Cerebellar nuclear complex (tissue), 1 donor: ENCODE measurements around the gene GTF3C1.

Experiments used
- DNase-seq, 2 experiments: peaks; one replicate each; lab custom pipeline; 2025; lab: John Stamatoyannopoulos, UW

The GTF3C1 gene

DNA sequence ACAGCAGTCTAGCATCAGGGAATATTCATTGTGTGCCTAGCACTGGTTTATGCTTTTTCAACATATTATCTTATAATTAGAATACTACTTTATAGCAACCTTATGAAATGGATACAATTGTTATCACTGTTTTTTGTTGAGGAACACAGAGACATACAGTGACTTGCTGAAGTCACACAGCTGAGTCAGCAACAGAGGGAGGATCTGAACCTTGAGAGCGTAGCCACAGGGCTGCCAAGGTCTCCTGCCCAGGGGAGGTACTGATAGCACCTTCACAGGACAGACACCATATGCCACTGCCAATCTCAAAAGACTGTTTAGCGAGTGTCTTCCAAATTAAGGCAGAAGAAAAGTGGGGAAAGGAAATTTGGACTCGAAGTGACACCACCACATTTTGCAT is 63.0 kb downstream of the GTF3C1 start:
- DNase-seq, result no peak

DNA sequence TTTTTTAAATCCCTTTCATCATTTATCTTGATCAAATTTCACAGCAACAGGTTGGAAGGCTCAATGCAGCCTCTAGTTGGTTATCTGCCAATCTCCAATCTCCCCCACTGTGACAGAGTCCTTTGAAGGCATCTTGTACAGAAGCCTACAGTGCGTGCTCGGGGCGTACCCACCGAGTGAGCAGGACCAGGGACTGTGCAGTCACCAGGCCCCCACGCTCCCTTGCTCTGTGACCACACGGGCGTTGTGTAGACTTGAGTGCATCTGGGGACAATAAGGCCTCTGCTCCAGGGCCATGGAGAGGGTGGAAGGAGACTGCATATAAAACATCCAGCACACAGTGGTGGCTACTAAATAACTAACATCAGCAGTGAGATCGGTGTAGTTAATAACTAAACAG is 63.4 kb downstream of the GTF3C1 start:
- no peak for DNase-seq

DNA sequence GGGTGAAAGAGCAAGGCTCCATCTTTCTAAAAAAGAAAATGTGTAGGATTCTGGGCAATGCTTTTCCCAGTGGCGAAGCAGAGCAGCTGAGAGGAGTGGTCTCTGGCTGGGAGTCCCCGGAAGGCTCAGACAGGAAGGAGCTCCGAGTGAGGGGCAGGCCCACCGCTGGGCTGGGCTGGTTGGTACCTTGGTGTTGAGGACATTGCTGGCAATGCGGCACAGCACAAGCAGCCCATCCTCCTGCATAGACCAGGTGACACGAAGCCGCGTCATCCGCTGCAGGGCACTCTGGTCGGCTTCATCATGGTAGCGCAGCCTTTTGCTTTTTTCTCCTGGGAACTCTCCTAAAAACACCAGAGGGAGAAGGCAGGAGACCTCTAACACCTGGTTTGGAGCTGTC is 63.9 kb downstream of the GTF3C1 start:
- DNase-seq, result no peak

DNA sequence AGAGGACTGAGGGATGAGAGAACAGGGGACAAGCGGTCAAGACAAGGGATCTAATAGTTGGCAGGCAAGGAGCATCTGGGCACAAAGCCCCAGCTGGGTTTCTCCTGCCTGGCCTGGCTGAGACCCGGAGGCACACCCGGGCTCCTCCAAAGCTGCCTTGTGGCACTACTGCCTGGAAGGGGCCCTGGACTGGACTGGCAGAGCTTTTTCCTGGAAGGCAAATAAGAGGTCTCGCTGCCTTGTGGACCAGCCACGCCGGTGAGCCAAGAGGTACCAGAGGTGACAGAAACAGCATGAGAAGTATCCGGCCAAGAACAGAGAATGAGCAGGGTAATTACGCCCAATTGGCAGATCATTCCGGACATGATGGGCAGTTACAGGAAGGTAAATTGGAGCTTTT is 64.6 kb downstream of the GTF3C1 start:
- no peak for DNase-seq

DNA sequence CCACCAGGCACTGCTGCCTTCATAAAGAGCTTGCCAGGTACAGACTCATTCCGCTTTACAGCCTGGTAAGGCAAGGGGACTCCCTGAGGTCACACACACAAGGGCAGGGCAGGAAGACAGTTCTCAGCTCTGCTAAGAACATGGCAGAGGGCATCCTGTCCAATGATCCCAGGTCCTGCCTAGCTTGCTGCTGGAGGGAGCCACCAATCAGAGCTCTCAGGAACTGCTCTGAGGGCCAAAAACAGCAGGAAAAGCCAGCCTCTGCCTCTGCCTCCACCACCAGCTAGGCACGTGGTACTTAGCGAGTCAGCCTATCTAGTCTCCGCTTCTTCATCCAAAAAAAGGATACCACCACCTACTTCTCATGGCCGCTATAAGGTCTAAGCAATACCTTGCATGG is 66.1 kb downstream of the GTF3C1 start:
- no peak for DNase-seq

DNA sequence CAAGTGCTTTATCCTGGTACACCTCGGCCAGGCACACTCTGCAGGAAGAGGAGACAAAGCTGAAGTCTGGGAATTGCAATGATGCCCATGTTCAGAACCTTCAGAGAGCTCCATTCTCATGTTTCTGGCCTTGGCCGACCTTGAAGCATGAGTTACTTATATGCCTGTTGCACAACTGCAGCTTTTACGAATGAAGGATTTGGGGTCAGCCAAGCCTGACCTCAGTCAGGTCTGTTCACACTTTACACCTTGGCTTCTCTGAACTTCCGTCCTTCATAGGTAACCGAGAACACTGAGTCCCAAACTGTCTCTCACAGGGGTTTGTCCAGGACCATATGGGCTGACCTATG is 66.7 kb downstream of the GTF3C1 start:
- no peak for DNase-seq

DNA sequence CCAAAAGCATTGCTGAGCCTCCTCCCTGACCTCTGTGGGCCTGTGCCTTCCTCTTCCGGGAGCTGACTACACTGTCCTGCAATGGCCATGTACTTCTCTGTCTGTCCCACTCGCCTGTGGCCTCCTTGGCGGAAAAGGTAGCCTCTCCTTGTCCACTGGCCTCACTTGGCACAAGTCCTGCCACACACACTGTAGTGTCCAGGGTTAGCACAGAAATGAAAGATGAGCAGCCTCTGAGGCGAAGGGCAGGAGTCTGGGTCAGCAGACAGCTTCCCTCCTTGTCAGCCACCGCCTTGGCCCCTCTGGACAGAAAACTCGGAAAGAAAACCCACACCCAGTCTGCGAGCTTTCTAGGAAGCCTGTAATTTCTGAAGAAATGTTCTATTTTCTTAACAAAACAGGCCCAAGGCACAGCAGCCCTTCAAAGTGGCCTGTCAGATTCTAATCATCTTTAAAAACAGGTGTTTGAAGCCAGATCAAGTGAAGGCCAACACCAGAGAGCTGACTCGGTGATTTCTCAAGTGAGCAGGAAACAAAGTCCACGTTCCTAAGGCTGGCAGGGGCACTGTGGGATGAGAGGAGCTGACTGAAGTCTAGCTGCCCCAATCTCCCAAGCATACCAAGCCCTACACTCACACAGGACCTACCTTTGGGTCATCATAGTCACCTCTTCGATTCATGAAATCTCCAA is 67.2 kb downstream of the GTF3C1 start:
- DNase-seq, result no peak

DNA sequence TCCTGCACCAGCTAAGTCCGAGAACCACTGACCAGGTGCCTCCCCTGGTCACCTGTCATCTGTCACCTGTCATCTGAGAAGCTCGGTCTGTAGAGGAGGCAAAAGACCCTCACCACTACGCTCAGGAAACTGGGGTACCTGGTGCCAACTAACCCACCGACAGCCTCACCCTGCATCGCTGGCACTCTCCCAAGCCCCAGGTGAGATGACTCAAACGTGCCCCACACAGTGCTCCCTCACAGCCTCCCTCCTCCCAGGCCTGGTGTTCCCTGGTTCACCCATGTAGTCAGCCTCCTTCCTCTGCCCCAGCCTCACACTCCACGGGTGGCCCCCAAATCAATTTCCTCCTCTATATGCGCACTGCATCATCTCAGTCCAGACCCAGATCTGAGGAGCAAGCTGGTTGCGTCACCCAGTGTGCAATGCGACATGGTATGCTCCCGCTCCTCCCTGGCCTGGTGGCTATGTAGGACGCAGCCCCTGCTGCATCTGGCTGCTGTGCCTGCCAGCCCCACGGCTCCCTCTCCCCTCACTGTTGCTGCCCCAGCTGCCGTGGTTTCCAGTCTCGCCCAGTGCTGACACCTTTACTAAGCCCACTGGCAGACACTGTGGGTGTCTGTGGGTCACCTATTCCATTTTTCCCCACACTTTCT is 68.3 kb downstream of the GTF3C1 start:
- no peak for DNase-seq

DNA sequence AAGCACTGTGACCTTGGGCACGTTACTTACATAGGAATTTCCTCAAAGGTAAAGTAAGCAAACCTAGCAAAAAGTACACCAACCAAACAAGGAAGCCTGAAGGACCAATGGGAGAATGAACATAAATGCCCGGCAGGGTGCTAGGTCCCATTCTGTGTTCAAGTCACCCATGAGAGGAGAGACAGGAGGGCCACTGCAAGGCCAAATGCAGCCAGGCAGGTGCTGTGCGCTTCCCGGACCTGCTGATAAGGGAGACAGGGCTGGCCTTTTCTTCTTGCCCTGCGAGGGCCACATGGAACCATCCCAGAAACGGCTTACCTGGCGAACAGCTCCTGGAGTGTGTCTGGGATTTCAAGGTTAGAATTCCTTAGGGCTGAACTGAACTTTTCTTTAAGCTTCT is 69.0 kb downstream of the GTF3C1 start:
- no peak for DNase-seq

DNA sequence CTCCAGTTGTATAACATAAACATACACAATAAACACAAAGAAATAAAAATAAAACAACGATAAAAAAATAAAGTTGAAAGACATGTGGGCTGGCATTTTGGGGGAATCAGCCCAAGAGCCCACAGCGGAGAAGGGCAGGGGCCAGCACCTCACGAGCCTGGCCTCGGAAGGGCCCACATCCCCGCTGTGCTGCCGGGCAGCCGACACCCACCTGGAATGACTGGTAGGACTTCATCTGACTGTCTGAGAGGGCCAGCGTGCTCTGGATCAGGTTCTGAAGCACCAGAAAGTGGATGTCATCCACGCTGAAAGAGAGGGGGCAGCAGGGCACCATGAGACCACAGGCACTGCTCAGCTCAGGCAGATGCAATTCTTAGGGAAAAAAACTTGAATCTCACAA is 73.5 kb downstream of the GTF3C1 start:
- no peak for DNase-seq

DNA sequence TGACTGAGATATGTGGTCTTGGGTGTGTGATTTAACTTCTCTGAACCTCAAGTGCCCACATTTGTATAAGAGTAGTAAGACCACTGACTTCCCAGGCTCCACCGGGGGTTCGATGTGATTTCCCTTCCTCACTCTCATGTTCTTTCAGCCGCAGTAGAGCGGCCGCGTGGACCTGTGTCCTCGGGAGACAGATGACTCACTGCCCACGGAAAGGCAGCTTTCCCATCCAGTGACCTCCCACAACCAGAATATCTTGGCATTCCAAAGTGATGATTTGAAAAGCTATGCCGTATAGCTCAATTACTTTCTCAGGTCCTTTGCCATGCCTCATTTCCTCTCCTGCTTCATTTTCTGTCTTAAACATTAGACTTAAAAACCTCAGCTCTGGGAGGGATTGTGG is 74.2 kb downstream of the GTF3C1 start:
- no peak for DNase-seq

DNA sequence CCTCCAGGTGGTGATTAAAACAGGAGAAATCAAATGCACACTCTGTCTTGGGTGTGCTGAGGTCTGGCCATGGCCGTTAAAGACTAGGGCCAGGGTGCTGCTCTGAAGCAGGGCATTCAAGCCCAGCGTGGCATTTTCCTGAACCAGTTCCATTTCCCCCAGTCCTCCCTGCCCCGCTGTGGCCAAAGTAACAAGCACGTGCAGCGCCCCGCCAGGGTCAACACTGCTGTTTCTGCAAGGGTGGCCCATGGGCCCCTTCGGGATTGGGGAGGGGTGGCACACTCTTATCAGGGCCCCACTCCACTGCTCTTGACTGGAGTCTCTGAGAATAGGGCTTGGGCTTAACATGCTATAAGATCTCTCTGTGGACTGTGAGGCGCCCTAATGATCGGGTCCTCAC is 74.8 kb downstream of the GTF3C1 start:
- DNase-seq, result no peak

DNA sequence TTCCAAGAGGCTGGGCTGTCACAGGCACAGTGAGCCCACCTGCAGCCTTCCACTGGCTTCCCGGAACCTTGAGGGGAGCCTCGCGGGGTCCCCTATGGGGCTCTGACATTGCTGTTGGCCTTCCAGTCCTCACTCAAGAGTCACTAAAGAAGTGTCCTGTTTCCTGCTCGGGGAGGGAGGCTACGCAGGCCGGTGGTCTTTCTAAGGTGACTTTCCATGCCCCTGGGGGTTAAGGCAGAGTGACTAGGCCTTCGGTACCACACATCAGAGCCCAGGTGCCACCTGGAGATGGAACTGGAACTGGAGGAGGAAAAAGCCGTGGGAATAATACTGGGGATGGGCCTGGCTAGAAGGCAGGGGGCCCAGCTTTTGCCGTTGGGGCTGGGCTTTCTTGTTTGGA is 75.7 kb downstream of the GTF3C1 start:
- no peak for DNase-seq

DNA sequence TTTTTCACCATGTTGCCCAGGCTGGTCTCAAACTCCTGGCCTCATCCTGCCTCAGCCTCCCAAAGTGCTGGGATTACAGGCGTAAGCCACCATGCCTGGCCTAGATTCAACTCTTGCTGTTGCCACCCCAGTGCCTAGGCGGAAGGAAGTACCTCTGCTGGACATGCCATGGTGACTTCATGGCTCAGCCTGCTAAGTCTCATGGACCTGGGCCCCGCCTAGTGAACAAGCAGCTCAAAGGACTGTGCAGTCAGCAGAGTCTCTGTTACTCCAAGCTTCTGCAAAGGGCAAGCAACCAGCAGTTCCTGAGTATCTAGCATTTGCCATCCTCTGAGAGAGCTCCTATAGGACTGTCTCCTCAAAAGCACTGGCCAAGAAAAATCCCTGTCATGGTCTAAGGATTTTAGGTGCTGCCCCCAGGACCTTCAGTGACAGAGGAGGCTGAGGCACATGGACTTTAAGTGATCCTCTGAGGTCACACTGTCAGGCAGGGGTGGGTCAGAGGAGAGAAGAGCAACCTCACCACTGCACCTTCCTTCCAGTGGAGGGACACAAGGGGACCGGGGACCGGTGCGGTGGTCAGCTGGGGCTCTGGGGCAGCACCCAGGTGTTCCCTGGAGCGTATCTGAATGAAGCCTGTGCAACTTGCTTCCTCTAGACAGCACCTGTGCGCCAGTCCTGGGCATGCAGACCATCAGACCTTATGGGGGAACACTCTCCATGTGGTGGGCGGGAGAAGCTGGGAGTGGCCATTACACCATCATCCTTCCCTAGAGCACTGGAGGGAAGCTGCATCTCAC is 76.4 kb downstream of the GTF3C1 start:
- no peak for DNase-seq

DNA sequence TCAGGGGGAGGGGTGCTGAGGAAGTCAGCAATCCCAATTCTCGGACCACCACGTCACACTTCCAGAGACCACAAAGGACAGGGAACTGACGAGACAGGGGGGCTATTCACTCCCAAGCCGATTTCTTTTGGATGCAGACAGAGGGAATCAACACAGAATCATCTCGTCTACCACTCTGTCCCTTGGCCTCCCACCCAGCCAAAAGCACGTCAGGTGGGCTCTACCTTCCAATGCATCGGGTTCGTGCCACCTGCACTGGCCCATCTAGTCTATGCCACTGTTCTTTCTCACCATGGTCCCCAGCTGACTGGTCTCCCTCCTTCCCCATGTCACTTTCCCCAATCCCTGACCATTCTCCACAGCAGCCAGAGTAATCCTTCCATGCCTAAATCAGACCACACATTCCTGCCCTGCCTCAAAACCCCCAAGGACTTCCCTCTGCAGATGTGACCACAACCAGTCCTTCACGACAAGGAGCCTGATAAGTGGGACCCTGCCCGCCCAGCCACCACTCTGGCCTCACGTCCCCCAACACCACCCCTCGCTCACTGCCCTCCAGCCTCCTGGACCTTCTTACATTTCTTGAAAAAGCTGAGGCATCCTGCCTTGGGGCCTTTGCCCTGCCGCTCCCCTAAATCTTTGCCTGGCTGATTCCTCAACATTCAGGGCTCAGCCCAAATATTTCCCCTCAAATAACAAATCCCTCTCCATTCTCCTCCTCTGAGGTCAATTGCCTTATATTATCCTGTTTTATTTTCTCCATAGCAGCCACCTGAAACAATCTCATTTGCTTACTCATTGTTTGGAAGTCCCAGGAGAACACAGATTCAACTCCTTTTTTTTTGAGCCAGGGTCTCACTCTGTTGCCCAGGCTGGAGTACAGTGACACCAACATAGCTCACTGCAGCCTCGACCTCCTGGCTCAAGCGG is 77.4 kb downstream of the GTF3C1 start:
- no peak for DNase-seq

DNA sequence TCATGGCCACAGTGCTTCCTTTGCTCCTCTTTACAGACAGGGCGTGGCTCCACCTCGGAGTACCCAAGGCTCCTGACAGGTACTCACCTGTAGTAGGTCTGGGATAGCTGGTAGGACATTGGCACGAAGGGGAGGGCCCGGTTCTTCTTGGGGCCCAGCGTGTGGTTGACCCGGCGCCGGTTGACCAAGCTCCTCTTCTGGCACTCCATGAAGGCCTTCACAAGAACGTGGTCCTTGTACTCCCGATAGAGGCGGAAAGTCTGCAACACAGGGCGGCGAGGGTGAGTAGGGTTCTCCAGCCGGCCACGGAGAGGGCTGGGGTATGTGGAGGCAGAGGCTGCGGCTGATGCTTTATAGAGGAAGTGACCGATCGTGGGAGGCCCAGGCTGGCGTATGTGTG is 78.1 kb downstream of the GTF3C1 start:
- DNase-seq, result no peak

DNA sequence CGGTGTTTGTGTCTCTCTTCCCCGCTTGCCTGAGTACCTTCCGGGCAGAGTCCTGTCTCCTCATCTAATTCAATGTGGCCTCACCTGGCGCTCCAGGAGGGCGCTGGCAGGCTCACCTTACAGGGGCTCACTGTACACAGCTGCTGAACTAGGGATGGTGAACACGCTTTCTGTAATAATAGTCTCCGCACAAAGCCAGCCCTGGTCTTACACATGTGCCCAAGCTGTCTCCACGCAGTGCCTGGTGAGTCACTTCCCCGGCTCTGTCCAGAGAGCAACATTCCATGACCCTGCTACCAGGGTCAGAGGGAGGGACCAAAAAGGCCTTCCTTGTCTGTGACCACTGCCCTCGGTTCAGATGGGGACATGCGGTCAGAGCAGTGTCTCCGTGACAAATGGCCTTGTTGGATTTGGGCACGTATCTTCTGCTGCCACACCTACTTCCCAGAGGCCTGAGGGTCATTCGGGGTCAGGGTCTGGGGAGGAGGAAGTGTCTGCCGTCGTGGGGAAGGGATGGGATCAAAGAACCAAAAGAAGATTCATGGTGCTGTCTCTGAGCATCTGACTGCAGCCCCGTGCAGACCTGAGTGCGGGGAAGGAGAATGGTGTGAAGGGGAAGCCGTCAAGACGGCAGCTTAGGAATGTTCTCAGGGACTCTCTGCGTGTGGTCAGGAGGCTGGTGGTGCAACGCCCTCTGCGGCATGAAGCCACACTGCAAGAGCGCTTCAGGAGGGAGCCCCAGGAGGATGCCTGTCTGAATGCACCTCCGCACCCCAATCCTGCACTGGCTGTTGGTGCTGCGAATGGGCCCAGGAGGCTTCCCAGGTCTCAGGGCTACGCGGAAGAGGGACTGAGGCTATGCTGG is 78.9 kb downstream of the GTF3C1 start:
- no peak for DNase-seq

DNA sequence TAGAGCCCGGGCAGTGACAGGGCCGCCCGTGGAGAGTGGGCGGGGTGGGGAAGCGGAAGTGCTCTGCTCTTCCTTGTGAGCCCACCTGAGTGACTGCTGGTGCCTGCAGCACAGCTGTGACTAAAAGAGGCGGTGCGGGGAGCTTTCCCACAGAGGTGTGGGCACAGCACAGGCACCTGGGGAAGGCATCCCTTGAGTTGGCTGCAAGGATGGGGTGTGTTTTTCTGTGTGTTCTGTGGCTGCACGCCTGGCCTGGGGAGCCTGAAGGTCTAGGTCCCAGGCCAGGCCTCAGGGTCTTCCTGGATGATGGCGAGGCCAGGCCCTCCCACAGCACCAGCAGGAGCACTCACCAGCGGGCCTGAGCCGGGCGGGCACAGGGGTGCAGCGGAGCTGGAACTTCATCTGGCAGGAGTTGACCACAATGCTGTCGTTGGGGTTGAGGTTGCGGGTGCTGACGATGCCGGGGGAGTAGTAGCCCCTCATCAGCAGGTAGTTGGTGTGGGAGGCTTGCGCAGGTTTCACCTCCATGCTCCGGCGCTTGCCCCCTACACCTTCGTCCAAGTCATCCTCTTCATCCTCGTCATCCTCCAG is 80.7 kb downstream of the GTF3C1 start:
- no peak for DNase-seq

DNA sequence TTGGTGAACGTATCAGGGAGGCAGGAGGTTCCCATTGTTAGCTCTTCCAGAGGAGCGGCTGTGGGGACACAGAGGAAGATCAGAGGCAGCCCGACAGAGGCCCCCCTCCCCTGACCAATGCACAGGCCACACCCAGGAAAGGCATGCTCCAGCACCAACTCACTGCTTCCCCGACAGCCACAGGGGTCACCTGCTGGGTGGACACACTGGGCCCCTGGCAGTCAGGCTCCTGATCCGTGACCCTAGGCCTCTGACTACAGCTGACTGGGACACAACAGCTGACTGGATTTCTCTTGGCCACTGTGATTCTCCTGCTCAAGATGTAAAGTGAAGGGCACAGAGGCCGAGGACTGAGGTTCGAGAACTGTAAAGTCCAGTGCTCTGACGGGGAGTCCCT is 84.2 kb downstream of the GTF3C1 start:
- no peak for DNase-seq

DNA sequence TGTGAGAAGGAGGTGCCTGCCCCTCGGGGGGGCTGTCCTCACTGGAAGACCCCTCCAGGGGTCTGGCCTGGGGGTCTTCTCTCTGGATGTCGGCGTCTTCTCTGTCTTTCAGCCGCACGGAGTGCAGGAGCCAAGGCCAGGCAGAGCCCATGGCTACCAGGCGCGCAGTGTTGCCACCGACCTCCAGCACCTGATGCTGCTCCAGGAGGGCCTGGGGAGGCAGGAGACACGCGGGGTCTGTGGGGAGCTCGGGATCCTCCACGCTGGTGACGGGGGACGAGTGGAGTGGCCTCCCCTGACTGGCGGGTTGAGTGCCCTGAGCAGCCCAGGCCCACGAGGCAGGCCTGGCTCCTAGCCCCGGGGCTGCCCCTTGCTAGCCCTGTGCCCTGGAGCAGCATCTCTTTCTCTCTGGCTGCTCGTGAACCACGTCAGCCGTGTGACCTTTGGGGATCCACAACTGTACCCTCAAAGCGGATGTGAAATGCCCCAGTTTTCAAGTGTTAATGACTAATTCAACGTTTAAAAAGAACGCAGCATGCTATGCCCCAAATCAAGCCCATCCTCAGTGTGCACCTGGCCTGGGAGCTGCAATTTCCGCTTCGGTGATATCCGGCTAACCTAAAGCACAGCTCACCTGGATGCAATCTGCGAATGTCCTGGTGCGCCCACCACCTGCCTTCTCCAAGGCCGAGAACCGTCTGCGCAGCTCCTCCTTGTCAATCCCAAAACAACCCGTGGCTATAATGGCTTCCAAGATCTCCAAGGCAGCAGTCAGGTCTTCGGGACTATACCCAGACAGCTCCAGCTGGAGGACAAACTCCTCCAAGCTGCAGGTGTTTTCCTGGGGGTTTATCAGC is 84.9 kb downstream of the GTF3C1 start:
- no peak for DNase-seq
